Naive thymus-derived CD4-positive, alpha-beta T cell (primary cell): ENCODE data around the gene ABCG5. TPM values are rescaled to one million over a fixed set of nuclear protein-coding genes. Genes with fewer than 3 reads are reported as not detected.
A peak's percentile ranks its signal among the peaks of the same experiment; 100 is the strongest.

ENCODE experiments used
- ATAC-seq: fragments of 150-1000 bp; cut with Tn5 transposase; 2 replicates; pipeline ENCODE4 v1.10.0; 2021; ENCODE audit warnings: mild to moderate bottlenecking, moderate library complexity
- CTCF ChIA-PET: fragments of 350-600 bp; sonication (Branson Sonifier 250); formaldehyde crosslinking; loops from one replicate; lab custom pipeline; 2021; ENCODE audit warnings: antibody characterized with exemption; lab: Charles Lee
- POLR2A ChIA-PET: fragments of 350-600 bp; sonication (Branson Sonifier 250); formaldehyde crosslinking; loops from one replicate; lab custom pipeline; 2021; ENCODE audit warnings: antibody characterized with exemption, inconsistent platforms; lab: Charles Lee
- DNase-seq, 9 donors: peaks; one replicate each; pipeline versions ENCODE4 v3.0.0 to v3.0.0-alpha.2; 2020 to 2022; ENCODE audit warnings: mixed read lengths in 1 of 9
- H3K27ac ChIP-seq: one replicate; pipeline ENCODE4 v1.7.0; 2013; ENCODE audit warnings: mild to moderate bottlenecking, low read depth, low read length, moderate library complexity
- H3K27me3 ChIP-seq, 2 donors: one replicate each; pipeline ENCODE4 v1.7.0; 2013; ENCODE audit warnings: low read length in 2 of 2, mild to moderate bottlenecking in 2 of 2, moderate library complexity in 2 of 2; ENCODE audit not compliant: control insufficient read depth in 2 of 2, insufficient read depth in 2 of 2
- H3K36me3 ChIP-seq, 3 experiments: 1 replicate in 2 of 3; 2 replicates in 1 of 3; pipeline ENCODE4 v1.7.0; 2013; ENCODE audit warnings: low read length in 3 of 3, mild to moderate bottlenecking in 3 of 3, moderate library complexity in 1 of 3; ENCODE audit not compliant: insufficient read depth in 3 of 3, control insufficient read depth in 2 of 3
- H3K4me1 ChIP-seq, 2 donors: one replicate each; pipeline ENCODE4 v1.7.0; 2013; ENCODE audit warnings: low read length in 2 of 2, mild to moderate bottlenecking in 2 of 2, moderate library complexity in 1 of 2; ENCODE audit not compliant: control insufficient read depth in 2 of 2, insufficient read depth in 2 of 2
- H3K4me3 ChIP-seq: 2 replicates; pipeline ENCODE4 v1.7.0; 2013; ENCODE audit warnings: mild to moderate bottlenecking, low read length
- H3K9me3 ChIP-seq, 3 experiments: 1 replicate in 2 of 3; 2 replicates in 1 of 3; pipeline ENCODE4 v1.7.0; 2013; ENCODE audit warnings: low read length in 3 of 3; ENCODE audit not compliant: control insufficient read depth in 2 of 3
- H3K27ac Mint-ChIP-seq, 9 donors: one replicate each; pipeline ENCODE4 v1.8.0; 2020 to 2022; ENCODE audit warnings: mixed read lengths in 9 of 9, mild to moderate bottlenecking in 8 of 9, moderate library complexity in 5 of 9, inconsistent platforms in 2 of 9
- H3K27me3 Mint-ChIP-seq, 5 donors: one replicate each; pipeline ENCODE4 v1.8.0; 2021 to 2022; ENCODE audit warnings: mixed read lengths in 5 of 5, mild to moderate bottlenecking in 1 of 5
- H3K36me3 Mint-ChIP-seq, 5 donors: one replicate each; pipeline ENCODE4 v1.8.0; 2020 to 2022; ENCODE audit warnings: mixed read lengths in 5 of 5, mild to moderate bottlenecking in 3 of 5, inconsistent platforms in 1 of 5
- H3K4me1 Mint-ChIP-seq, 7 donors: one replicate each; pipeline ENCODE4 v1.8.0; 2020 to 2022; ENCODE audit warnings: mixed read lengths in 7 of 7, mild to moderate bottlenecking in 3 of 7, inconsistent platforms in 1 of 7
- H3K4me3 Mint-ChIP-seq, 10 donors: one replicate each; pipeline ENCODE4 v1.8.0; 2020 to 2022; ENCODE audit warnings: mild to moderate bottlenecking in 10 of 10, mixed read lengths in 10 of 10, moderate library complexity in 6 of 10, inconsistent platforms in 2 of 10
- H3K9me3 Mint-ChIP-seq, 11 donors: one replicate each; pipeline ENCODE4 v1.8.0; 2020 to 2022; ENCODE audit warnings: mixed read lengths in 11 of 11, mild to moderate bottlenecking in 4 of 11, inconsistent platforms in 1 of 11, moderate library complexity in 1 of 11
- intact Hi-C, 2 donors: fragments of 100-400 bp; cut with micrococcal nuclease; formaldehyde crosslinking; loops; one replicate each; pipeline ENCODE4 v1.15.1; 2023
- polyA plus RNA-seq, 2 donors: library from polyadenylated mRNA; unstranded; fragments of 300-500 nt; fragmentation: Illumina TruSeq; gene quantifications; one replicate each; pipeline ENCODE4 v1.2.3, GENCODE V29; 2021
- total RNA-seq, 6 experiments: library from RNA in 5 of 6; stranded (reverse) in 5 of 6; gene quantifications; 1 replicate in 5 of 6; 2 replicates in 1 of 6; pipeline ENCODE4 v1.2.3 and lab custom pipeline; 2021 to 2026

The ABCG5 gene
- total RNA-seq (not detected), polyA plus RNA-seq (not detected), total RNA-seq (lab: John Stamatoyannopoulos, UW) (not detected)

GRCh38 chr2:43838560-43839267 is at the start of gene ABCG5, which contains the start of gene ABCG8:
ABCG5 (minus strand) TSS chr2:43838839; CDS start chr2:43838679, 160 bp downstream.
ABCG8 (plus strand) TSS chr2:43838971; CDS start chr2:43839054, 83 bp downstream.
- Mint-ChIP-seq H3K27me3 (peaks cover 0 to 4% (median 2%) of the 10 kb centered on the region in 5 donors), H3K27ac (no peak within 1 kb of the TSS), H3K4me3 (no peak within 1 kb of the TSS), H3K9me3 (no peaks in the 10 kb centered on the region), H3K4me1 (peaks cover 0 to 2% (median 0%) of the 10 kb centered on the region in 7 donors), H3K36me3 (no peaks in the 10 kb centered on the region)
- DNase-seq, result no peak
- intact Hi-C loops, result no loop called here
- Histone ChIP-seq H3K4me3 (no peak within 1 kb of the TSS), H3K27ac (no peak within 1 kb of the TSS), H3K27me3 (no peaks in the 10 kb centered on the region), H3K36me3 (no peaks in the 10 kb centered on the region), H3K4me1 (no peaks in the 10 kb centered on the region), H3K9me3 (no peaks in the 10 kb centered on the region)
- ATAC-seq, result no peak
- ChIA-PET POLR2A (no interaction called here), CTCF (no interaction called here)

- peaks cover 23 to 57% (median 32%) of the 10 kb centered on the region in 5 donors for H3K36me3 Mint-ChIP-seq
- no peaks in the 10 kb centered on the region for H3K4me1 Mint-ChIP-seq
- no peak overlapping the region for H3K27ac Mint-ChIP-seq
- no peak overlapping the region for H3K4me3 ChIP-seq
- no peak overlapping the region for H3K4me3 Mint-ChIP-seq
- ATAC-seq (no peak), DNase-seq (no peak)
- CTCF ChIA-PET, result no interaction called here
- POLR2A ChIA-PET, result no interaction called here
- H3K36me3 ChIP-seq, result peaks cover 7 to 49% (median 10%) of the 10 kb centered on the region in 3 experiments
- H3K27me3 ChIP-seq, result no peaks in the 10 kb centered on the region
- intact Hi-C loops, result no loop called here
- H3K27me3 Mint-ChIP-seq, result no peaks in the 10 kb centered on the region
- no peaks in the 10 kb centered on the region for H3K9me3 ChIP-seq
- H3K4me1 ChIP-seq, result no peaks in the 10 kb centered on the region
- no peaks in the 10 kb centered on the region for H3K9me3 Mint-ChIP-seq
- no peak overlapping the region for H3K27ac ChIP-seq
Measured at GRCh38 chr2:43887176-43887575, 48.5 kb upstream of the ABCG5 start.

- no peaks in the 10 kb centered on the region for H3K4me1 Mint-ChIP-seq
- H3K9me3 Mint-ChIP-seq, result no peaks in the 10 kb centered on the region
- intact Hi-C loops, result no loop called here
- H3K4me3 ChIP-seq, result no peak overlapping the region
- no peaks in the 10 kb centered on the region for H3K9me3 ChIP-seq
- no peak overlapping the region for H3K4me3 Mint-ChIP-seq
- ChIA-PET CTCF (no interaction called here), POLR2A (no interaction called here)
- H3K36me3 Mint-ChIP-seq, result peaks cover 17 to 42% (median 28%) of the 10 kb centered on the region in 5 donors
- peaks cover 0 to 29% (median 7%) of the 10 kb centered on the region in 3 experiments for H3K36me3 ChIP-seq
- no peaks in the 10 kb centered on the region for H3K4me1 ChIP-seq
- no peak for ATAC-seq
- H3K27ac ChIP-seq, result no peak overlapping the region
- H3K27ac Mint-ChIP-seq, result peak overlapping the region in 1 of 9 donors; percentile 44
- DNase-seq, result no peak
- H3K27me3 ChIP-seq, result no peaks in the 10 kb centered on the region
- no peaks in the 10 kb centered on the region for H3K27me3 Mint-ChIP-seq
Measured at GRCh38 chr2:43885132-43885632, 46.5 kb upstream of the ABCG5 start.

- H3K9me3 Mint-ChIP-seq, result no peaks in the 10 kb centered on the region
- POLR2A ChIA-PET, result no interaction called here
Measured at GRCh38 chr2:43884689-43885088, 46.0 kb upstream of the ABCG5 start.

GRCh38 chr2:43882312-43882711 is 43.7 kb upstream of the ABCG5 start:
- peaks cover 0 to under 1% (median 0%) of the 10 kb centered on the region in 5 donors for H3K27me3 Mint-ChIP-seq
- no peak overlapping the region for H3K27ac Mint-ChIP-seq
- POLR2A ChIA-PET, result no interaction called here

More at GRCh38 chr2:43884689-43885088, 46.0 kb upstream of the ABCG5 start:
- Histone ChIP-seq H3K4me1 (no peaks in the 10 kb centered on the region), H3K27me3 (no peaks in the 10 kb centered on the region), H3K4me3 (no peak overlapping the region), H3K9me3 (no peaks in the 10 kb centered on the region), H3K36me3 (peaks cover 0 to 24% (median 7%) of the 10 kb centered on the region in 3 experiments), H3K27ac (no peak overlapping the region)
- DNase-seq (no peak), ATAC-seq (no peak)
- intact Hi-C loops, result no loop called here
- H3K27me3 Mint-ChIP-seq, result no peaks in the 10 kb centered on the region
- CTCF ChIA-PET, result interaction anchor here (0.6 kb wide), 1 partner anchor 8 kb away, joined by 3 read pairs; no protein-coding TSS in a partner anchor
- no peak overlapping the region for H3K27ac Mint-ChIP-seq
- no peak overlapping the region for H3K4me3 Mint-ChIP-seq
- peaks cover 13 to 37% (median 23%) of the 10 kb centered on the region in 5 donors for H3K36me3 Mint-ChIP-seq
- no peaks in the 10 kb centered on the region for H3K4me1 Mint-ChIP-seq

GRCh38 chr2:43880952-43881351 is 42.3 kb upstream of the ABCG5 start:
- ChIA-PET POLR2A (no interaction called here), CTCF (no interaction called here)
- intact Hi-C loops, result no loop called here
- Histone ChIP-seq H3K27ac (no peak overlapping the region), H3K4me1 (no peaks in the 10 kb centered on the region), H3K36me3 (no peaks in the 10 kb centered on the region), H3K27me3 (no peaks in the 10 kb centered on the region), H3K9me3 (no peaks in the 10 kb centered on the region), H3K4me3 (no peak overlapping the region)
- Mint-ChIP-seq H3K36me3 (peaks cover 0 to 9% (median 0%) of the 10 kb centered on the region in 5 donors), H3K4me3 (no peak overlapping the region), H3K9me3 (no peaks in the 10 kb centered on the region), H3K27ac (no peak overlapping the region), H3K4me1 (peaks cover 0 to 5% (median 5%) of the 10 kb centered on the region in 7 donors), H3K27me3 (peaks cover 0 to 14% (median 6%) of the 10 kb centered on the region in 5 donors)
- ATAC-seq, result no peak
- DNase-seq, result no peak

More at GRCh38 chr2:43882312-43882711, 43.7 kb upstream of the ABCG5 start:
- H3K36me3 Mint-ChIP-seq, result peaks cover 0 to 16% (median 3%) of the 10 kb centered on the region in 5 donors
- H3K9me3 Mint-ChIP-seq, result no peaks in the 10 kb centered on the region
- ATAC-seq (no peak), DNase-seq (no peak)
- no peaks in the 10 kb centered on the region for H3K4me1 ChIP-seq
- intact Hi-C loops, result no loop called here
- CTCF ChIA-PET, result no interaction called here
- H3K4me3 Mint-ChIP-seq, result no peak overlapping the region
- no peaks in the 10 kb centered on the region for H3K27me3 ChIP-seq
- H3K4me3 ChIP-seq, result no peak overlapping the region
- peaks cover 0 to 3% (median 2%) of the 10 kb centered on the region in 3 experiments for H3K36me3 ChIP-seq
- H3K27ac ChIP-seq, result no peak overlapping the region
- H3K9me3 ChIP-seq, result no peaks in the 10 kb centered on the region
- H3K4me1 Mint-ChIP-seq, result peaks cover 0 to 5% (median 5%) of the 10 kb centered on the region in 7 donors
